Fibroblast of peridontal ligament (primary cell): ENCODE data around the gene TMA16.

Experiments
- DNase-seq: peaks from one replicate; pipeline ENCODE4 v3.0.0-alpha.2; 2010; ENCODE audit errors: extremely low read depth

The TMA16 gene

GRCh38 chr4:163563592-163563991 lies 69.1 kb downstream of the TMA16 start:
- no peak for DNase-seq

GRCh38 chr4:163564221-163564720 lies 69.8 kb downstream of the TMA16 start:
- no peak for DNase-seq

GRCh38 chr4:163565226-163566135 lies 71.0 kb downstream of the TMA16 start:
- DNase-seq: no peak

DNA sequence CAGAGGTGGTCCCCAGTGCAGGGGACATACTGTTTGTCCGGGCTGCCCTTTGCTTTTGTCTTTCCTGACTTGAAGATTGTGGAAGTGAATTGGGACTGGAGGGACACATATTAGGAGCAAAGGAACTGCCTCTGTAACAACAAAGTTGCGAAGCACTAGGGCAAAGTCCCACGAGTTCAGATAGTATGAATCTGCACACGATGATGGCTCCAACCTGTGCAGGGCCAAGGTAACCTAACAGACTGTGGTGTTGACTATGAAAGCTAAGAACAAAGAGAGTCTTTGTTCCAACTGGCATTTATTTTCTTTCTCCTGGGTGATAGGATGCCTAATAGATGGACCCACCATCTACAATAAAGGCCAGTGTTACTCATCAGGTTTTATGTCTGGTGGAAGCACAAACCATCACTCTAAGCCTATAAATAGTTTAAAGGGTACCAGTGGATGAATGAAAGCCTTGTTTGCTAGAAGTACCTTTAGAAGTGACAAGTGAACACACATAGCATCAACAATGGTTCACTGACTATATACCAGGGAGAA lies 71.8 kb downstream of the TMA16 start:
- no peak for DNase-seq

GRCh38 chr4:163568843-163569242 lies 74.4 kb downstream of the TMA16 start:
- no peak for DNase-seq
